GM20000 (cell line): Measurements from ENCODE around the gene CD53.

ENCODE experiments used
- DNase-seq: peaks from one replicate; pipeline ENCODE4 v3.0.0; 2012; ENCODE audit warnings: low spot score
- CTCF ChIP-seq: IDR thresholded peaks from 2 replicates; pipeline ENCODE4 v1.5.1; 2012; ENCODE audit warnings: mild to moderate bottlenecking, control low read depth; ENCODE audit errors: extremely low read depth, missing control alignments

Gene CD53

DNA sequence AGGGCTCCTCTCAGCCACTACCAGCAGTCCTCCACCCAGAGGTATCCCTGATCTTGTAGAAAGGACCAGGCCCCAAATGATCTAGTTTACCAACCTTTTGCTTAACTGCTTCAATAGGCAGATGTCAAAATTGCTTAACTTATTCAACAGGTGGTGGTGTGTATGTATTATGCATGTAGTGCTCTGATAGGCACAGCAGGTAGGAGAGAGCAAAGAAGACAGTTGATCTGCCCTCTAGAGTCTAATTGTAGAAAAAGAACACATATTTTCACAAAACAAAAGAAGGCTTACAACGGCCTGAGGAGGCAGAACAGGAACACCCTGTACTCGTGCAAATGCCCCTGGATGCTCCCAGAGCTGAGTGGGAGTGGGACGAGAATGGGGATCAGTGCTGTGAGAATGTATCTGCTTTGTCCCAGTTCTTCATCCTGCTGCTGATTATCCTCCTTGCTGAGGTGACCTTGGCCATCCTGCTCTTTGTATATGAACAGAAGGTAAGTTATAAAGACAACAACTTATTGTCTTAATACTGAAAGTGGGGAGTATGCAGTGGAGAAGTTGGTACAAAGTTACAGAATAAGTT is 21.1 kb downstream of the CD53 start:
- TF ChIP-seq CTCF, result no peak
- DNase-seq, result no peak

DNA sequence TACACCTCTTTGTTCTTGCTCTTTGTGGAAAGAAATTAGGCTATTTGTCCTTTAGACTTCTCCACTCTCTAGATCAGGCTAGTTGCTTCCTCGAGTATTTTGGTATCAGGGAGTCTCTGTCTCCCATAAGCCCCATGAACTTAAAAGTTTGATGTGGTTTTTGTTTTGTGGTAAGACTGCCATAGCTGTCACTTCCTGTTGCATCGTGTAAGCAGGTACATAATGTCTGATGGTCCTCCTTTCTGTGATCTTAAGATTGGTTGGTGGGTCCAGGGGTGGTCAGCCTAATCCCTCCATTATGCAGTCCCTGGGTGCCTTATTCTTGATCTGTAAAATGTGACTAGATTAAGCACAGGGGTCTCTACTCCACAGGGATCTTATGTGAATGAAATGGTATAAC is 23.1 kb downstream of the CD53 start:
- TF ChIP-seq CTCF, result no peak
- DNase-seq, result no peak

DNA sequence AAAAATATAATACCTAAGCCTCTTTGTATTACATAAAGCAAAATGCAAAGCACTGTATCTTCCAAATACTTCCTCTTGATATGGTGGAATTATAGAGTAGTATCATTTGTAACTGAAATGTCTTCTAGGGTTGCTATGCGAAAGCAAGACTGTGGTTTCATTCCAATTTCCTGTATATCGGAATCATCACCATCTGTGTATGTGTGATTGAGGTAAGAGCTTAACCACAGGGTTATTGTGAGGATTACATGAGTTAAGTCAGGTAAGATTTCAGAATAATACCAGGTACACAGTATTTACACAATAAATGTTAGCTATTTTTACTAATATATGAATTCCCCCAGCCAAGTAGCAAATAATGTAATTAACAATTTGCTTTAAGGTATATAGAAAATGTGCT is 24.7 kb downstream of the CD53 start:
- no peak for DNase-seq
- TF ChIP-seq CTCF, result no peak

- no peak for TF ChIP-seq CTCF
- DNase-seq, result no peak
Observed at GRCh38 chr1:110898734-110899457, 25.9 kb downstream of the CD53 start.

GRCh38 chr1:110899458-110899843 is 26.5 kb downstream of the CD53 start:
- DNase-seq, result no peak
- TF ChIP-seq CTCF, result no peak

DNA sequence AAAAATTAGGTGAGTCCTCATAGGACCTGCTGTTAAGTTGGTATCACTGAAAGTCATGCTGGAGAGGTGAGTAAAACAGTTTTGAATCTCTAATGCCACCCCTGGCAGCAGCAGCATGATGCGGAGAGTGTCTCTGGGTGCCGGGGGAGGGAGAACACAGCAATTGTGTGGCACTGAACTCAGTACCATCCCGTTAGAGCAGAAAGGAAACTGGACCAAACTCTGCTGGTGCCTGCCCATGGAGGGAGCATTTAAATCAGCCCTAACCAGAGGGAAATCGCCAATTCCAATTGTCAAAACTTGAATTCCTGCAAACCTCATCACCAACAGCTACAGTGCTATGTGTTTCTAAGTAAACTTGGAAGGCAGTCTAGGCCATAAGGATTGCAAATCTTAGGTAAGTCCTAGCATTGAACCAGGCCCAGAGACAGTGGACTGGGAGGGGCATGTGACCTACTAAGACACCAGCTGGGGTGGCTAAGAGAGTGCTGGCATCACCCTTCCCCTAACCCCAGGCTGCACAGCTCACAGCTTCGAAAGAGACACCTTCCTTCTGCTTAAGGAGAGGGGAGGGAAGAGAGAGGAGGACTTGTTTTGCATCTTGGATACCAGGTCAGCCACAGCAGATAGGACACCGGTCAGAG is 30.0 kb downstream of the CD53 start:
- TF ChIP-seq CTCF, result no peak
- DNase-seq, result no peak

DNA sequence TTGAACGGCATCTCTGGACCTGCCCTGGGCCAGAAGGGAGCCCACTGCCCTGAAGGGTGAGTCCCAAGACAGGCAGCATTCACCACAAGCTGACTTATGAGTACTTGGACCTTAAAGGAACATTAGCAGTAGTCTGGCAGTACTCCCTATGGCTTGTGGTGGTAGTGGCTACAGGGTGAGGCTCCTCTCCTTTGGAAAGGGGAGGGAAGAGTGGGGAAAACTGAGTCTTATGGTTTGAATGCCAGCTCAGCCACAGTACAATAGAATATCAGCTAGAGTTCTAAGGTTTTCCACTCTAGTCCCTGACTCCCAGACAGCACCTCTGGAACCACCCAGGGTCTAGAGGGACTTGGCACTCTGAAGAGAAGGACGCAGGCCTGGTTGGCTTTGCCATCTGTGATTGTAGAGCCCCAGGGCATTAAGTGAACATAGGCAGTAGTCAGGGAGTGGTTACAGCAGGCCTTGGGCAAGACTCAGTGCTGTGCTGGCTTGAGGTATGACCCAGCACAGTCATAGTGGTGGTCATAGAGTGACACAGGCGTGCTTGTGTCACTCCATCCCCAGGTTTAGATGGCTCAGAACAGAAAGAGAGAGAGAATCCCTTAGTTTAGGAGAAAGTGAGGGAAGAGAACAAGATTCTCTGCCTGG is 31.0 kb downstream of the CD53 start:
- TF ChIP-seq CTCF, result no peak
- DNase-seq, result no peak
